ENCODE measurements around the gene OCA2. TPM values are rescaled to one million over a fixed set of nuclear protein-coding genes. Genes with fewer than 3 reads are reported as not detected.

The OCA2 gene
- polyA plus RNA-seq, 3 donors: 8.2 to 11.0 (median 8.5) TPM

DNA sequence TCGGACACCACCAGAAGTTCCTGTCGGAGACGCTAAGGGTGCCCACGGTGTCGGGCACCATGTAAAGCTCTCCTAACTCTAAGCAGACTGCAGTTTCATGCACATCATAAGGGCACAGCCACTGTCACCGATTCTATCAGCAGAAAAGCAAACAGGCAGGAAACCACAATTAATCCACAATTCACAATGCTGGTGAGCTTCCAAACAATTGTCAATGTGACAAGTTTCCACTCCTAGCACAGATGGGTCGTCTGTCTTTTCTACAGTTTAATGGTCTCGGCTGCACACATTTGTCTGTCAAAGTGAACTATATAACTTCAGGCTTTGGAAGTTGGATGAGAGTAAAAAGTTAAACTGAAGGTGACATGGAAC is 8.8 kb upstream of the OCA2 start:
- no peak for DNase-seq (ENCODE audit: extremely low read depth in 1 of 11, low read depth in 9 of 11, low spot score in 4 of 11)

DNA sequence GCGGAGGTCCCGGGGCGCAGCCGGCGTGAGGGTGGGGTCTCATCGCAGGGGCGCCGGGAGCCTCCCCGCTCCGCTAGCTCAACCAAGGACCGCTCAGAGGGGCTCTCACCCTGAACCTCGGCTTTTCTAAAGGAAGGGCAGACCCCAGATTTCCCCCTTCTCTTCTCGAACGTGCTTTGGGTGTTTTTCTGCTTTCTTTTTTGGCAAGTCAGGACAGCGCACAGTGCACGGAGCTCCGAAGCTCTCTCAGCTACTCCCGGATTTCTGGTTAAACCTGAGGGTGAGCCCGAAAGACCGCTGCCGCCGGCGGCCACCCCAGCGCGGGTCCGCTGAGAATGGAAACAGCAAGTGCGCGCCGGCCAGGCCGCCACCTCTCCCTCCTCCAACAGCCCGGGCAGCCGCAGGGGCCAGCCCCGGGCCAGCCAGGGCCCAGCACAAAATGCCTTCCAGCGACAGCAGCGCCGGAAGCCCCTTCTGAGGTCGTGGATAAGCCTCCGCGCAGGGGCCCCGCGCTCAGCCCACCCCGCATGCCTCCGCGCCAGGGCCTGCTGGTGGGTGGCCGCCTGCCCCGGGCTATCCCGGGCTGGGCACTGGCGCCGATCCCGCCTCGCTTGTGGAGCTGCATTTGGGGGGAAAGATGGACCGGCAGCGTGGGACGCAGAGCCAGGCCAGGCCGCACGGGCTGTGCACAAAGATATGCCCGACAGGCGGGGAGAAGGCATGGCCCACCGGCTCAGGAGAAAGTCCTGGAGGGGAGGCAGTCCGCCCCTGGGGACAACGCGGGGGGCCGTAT is 8.2 kb upstream of the OCA2 start:
- no peak for DNase-seq (ENCODE audit: extremely low read depth in 1 of 11, low read depth in 9 of 11, low spot score in 4 of 11)

DNA sequence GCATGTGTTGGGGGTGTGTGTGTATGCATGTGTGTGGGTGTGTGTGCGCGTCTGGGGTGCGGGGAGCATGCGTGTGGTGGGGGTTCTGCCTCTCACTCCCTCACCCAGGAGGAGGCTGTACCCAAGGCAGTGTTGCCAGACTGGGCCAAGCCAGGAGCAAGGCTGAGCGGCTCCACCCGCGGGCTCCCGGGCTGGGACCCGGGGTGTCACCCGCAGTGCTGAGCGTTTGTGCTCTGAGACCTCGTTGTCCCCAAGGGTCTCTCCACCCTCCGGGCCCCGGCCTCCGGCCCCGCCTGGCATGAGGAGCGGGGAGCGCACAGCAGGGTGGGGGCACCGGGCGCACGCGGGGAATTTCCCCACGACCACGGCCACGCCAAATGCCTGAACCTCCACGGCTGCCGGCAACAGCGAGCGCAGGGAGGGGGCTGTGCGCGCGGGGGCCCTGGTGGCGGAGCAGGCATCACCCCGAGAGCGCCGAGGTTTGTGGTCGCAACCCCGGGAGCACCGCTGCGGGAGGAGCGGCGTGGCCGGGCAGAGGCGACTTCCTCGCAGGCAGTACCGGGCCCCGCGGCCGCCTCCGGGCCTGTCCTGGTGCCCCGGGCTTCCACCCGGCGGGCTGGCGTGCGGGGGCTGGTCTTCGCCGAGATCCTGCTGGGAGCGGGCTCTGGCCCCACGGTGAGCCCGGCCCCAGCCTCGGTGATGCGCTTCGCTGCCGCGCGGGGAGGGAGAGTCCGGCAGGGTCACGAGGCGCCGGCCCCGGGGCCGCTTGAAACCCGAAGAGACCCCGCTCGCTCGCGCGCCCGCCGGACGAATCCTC is 7.4 kb upstream of the OCA2 start:
- no peak for DNase-seq (ENCODE audit: extremely low read depth in 1 of 11, low read depth in 9 of 11, low spot score in 4 of 11)

DNA sequence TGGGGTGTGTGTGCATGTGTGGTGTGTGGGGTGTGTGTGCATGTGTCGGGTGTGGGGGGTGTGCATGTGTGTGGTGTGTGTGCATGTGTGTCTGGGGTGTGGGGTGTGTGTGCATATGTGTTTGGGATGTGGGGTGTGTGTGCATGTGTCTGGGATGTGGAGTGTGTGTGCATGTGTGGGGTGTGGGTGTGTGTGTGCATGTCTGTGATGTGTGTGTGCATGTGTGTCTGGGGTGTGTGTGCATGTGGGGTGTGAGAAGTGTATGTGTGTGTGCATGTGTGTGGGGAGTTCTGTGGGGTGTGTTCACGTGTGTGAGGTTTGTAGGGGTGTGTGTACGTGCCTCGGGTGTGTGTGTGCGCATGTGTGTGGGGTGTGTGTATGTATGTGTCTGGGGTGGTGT is 6.7 kb upstream of the OCA2 start:
- no peak for DNase-seq (ENCODE audit: extremely low read depth in 1 of 11, low read depth in 9 of 11, low spot score in 4 of 11)

DNA sequence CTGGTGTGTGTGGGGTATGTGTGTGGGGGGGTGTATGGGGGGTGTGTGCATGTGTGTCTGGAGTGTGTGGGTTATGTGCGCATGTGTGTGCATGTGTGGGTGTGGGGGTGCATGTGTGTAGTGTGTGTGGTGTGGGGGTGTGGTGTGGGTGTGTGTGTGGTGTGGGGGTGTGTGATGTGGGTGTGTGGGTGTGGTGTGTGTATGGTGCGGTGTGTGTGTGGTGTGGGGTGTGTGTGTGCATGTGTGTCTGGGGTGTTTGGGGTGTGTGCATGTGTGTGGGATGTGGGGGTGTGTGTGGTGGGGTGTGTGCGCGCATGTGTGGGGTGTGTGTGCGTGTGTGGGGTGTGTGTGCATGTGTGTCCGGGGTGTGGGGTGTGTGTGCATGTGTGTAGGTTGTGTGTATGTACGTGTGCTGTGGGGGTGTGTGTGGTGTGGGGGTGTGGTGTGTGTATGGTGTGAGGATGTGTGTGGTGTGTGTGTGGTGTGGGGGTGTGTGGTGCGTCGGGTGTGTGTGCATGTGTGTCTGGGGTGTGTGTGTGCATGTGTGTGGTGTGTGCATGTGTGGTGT is 6.2 kb upstream of the OCA2 start:
- no peak for DNase-seq (ENCODE audit: extremely low read depth in 1 of 11, low read depth in 9 of 11, low spot score in 4 of 11)

DNA sequence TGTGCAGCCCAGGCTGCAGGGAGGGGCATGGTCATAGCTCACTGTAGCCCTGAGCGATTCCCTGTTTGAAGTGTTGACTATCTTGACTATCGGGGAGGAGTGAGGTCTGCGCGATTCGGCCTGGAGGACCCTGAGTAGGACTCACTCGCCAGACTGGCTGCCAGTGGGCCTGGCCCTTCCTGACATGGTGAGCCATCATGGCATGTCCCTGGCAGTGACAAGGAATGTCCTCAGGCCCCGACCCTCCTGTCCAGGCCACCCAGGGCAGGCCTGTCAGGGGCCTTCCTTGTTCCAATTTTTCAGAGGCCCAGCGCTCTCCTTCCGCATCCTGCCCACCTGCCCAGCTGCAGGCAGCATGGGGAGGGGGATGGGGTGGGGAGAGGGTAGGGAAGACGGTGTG is 5.2 kb upstream of the OCA2 start:
- no peak for DNase-seq (ENCODE audit: extremely low read depth in 1 of 11, low read depth in 9 of 11, low spot score in 4 of 11)

DNA sequence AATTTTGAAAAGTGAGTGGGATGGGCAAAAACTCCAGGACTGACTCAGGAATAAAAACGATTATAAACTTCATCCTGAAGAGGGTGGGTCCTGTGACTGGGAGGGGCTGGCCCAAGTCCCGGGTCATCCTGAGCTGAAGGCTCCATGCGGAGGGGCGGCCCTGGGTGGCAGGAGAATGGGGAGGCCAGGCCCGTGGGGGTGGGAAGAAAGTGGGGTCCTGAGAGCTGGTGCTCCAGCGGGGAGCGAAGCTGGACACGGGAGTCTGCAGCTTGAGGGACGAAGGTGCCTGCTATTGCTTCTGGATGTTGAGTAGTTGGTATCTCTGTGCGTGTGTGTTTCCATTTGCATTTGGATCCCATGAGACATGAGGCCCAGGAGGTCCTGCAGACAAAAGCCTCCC is 4.7 kb upstream of the OCA2 start:
- no peak for DNase-seq (ENCODE audit: extremely low read depth in 1 of 11, low read depth in 9 of 11, low spot score in 4 of 11)

DNA sequence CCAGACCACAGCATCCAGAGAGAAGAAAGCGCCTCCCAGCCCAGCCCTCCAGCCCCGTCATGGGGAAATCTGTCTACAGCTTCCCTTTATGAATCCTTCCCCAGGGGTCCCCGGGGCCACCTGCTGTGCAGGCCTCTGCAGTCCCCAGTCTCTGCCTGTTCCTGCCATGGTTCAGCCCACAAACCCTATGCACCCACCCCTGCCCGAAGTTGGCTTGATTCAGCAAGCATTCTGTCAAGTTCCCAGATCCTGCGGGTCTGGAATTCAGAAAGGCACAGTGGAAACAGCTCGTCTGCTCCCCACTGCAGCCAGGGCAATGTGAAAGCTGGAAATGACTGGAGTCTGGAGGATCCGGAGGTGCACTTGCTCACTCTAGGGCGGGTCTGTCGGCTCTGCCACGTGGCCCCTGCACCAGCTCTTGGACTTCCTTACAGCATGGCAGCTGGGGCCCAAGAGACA is 2.9 kb upstream of the OCA2 start:
- DNase-seq (ENCODE audit: extremely low read depth in 1 of 11, low read depth in 9 of 11, low spot score in 4 of 11): no peak

DNA sequence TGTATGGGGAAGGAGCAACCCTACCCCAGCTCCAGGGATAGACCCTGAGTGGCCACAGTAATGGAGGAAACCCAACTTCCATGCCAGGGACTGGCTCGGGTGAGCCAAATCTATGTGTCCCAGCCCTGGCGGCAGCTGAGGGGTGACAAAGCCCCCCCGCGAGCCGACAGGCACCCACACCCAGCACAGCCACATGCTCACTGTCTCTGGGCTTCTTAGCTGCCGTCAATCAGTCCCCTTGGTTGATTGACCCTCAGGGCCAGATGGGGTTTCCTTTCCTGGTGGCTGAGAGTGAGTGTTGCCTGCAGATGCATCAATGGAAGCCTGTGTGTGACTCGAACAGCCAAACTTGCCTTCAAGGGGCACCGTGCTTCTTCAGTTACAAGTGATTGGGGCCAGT is 2.1 kb upstream of the OCA2 start:
- DNase-seq (ENCODE audit: extremely low read depth in 1 of 11, low read depth in 9 of 11, low spot score in 4 of 11): no peak

DNA sequence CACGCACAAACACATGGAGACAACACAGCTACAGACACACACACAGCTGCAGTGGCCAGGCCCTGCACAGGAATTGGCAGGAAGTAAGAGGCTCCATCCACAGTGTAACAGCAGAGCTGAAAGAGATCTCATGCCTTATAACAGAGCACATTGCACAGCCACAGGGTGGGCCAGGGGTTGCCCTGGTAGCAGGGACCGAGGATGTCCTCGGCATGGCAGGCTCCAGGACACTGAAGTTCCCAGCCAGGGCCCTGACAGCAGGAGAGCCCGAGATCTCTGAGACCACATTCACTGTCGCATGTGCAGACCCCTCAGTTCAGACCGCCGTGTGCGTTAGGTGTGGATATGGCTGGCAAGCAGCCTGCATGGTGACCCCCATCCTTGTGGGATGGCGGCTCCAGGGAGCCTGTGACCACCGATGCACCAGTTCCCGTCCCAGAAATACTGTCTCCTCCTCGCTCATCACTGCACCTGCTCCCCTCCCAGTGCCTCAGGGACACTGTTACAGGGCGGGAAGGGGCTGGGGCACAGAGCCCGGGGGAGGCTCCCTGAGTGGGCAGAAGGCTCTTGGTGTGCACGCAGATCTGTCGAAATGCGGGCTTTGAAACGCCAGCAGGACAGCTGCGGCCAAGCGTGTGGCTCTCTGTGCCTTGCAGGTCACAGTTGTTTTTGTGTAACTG is 1.5 kb upstream of the OCA2 start:
- DNase-seq (ENCODE audit: extremely low read depth in 1 of 11, low read depth in 9 of 11, low spot score in 4 of 11): no peak

DNA sequence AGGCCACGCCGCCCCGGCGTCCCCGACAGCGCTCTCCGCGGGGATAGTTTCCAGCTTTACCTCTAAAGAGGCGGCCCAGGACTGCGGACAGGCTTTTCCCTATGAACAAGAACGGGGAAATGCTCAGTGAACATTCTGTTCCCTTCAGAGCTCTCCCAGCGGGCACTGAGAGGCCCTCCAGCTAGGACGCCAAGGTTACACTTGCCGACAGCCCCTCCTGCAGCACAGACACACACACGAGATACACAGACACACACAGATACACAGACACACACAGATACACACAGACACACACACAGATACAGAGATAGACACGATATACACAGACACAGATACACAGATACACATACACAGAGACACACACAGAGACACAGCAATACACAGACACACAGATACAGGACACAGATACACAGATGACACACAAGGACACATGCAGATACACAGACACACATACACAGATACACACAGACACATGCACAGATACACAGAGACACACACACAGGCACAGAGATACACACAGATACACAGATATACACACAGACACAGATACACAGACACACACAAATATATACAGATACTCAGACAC is 533 bp upstream of the OCA2 start:
- no peak for DNase-seq (ENCODE audit: extremely low read depth in 1 of 11, low read depth in 9 of 11, low spot score in 4 of 11)

DNA sequence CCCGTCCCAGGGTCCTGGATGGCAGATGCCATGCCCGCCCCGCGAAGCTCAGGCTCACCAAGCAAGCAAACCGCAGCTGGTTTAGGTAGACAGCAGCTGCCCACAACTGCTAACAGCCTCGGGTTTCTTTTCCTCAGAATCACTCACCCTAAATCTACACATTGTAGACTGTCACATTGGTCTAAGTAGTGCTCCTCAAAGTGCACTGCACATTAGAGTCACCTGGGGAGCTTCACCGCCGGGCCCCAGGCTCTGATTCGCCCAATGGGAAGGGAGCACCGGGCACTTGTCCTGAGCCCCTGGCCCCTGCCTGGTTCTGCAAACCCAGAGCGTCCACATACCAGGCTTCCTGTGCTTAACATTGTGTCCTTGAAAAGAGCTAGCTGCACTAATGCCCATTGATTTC is 752 bp downstream of the OCA2 start:
- no peak for DNase-seq (ENCODE audit: extremely low read depth in 1 of 11, low read depth in 9 of 11, low spot score in 4 of 11)

DNA sequence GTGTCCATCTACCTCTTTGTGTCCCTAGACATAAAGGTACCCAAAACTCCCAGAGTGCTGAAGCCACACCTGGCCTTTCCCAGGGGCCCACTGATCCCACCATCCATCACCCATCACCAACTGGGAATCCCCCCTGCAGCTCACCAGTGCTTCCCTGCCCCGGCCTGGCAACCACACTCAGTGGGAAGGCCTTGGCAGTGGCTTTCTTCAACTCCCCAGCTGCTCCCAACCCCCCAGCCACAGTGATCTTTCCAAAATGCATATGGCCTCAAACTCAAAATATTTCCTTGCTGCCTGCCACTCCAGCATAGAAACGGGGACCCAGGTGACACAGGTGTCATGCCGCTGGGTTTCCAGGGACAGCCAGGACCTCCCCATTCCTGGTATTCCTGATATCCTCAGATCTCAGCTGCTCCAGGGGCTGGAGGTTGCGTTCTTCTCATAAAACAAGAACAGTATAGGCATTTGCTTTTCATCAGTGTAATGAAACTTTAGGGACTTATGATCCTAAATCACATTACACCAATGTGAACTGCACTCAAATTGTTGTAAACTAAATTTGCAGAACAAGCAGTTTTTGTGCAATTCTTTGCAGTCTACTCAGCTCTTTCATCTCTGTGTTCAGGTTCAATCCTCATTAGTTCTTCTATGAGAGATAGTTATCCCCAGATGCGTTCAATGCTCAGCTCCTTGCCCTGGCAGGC is 1.3 kb downstream of the OCA2 start:
- no peak for DNase-seq (ENCODE audit: extremely low read depth in 1 of 11, low read depth in 9 of 11, low spot score in 4 of 11)

DNA sequence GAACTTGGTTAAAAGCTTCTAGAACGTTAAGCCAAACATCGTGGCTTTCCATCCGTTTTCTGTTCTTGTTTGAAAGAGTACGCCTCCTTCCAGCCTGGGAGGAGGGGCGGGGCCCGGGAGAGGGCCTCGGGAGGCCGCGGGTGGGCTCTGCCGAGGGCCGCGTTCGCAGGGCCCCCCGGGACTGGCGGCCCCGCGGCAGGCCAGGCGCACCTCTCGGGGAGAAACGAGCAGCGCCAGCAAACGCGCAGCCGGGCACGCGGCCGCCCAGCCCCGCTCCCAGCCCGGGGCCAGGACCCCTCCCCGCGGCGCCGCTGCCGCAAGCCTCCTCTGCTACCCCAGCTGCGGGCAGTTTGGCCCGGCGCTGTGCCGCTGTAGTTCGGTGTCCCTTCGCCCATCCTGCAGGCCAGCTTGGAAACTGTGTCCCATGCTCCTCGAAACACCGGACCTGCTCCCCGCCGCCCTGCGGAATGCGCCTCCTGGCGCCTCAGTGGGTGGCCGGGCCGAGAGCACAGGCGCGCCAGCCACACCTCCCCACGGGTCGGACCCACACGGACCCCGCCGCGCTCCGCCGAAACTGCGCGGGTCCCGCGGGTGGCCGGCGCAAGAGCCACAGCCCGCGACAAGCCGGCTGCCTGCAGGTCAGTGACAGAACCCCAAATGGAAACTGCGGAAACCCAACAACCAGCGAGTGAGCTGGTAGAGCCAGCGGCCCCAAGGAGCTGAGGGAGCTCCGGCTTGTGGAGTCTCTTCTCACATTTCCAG is 2.3 kb downstream of the OCA2 start:
- DNase-seq (ENCODE audit: extremely low read depth in 1 of 11, low read depth in 9 of 11, low spot score in 4 of 11): no peak

DNA sequence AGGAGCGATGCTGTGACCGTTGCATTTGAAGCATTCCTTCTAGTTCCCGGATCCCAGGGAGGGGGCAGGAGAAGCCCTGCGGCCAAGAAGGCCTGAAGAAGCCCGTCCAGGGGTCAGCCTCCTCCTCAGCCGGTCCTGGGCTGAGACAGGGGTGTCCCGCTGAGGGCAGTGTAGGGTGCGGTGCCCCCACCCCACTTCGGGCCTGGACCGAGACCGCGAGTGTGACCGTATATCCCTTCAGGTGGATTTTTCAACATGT is 2.8 kb downstream of the OCA2 start:
- DNase-seq (ENCODE audit: extremely low read depth in 1 of 11, low read depth in 9 of 11, low spot score in 4 of 11): no peak

DNA sequence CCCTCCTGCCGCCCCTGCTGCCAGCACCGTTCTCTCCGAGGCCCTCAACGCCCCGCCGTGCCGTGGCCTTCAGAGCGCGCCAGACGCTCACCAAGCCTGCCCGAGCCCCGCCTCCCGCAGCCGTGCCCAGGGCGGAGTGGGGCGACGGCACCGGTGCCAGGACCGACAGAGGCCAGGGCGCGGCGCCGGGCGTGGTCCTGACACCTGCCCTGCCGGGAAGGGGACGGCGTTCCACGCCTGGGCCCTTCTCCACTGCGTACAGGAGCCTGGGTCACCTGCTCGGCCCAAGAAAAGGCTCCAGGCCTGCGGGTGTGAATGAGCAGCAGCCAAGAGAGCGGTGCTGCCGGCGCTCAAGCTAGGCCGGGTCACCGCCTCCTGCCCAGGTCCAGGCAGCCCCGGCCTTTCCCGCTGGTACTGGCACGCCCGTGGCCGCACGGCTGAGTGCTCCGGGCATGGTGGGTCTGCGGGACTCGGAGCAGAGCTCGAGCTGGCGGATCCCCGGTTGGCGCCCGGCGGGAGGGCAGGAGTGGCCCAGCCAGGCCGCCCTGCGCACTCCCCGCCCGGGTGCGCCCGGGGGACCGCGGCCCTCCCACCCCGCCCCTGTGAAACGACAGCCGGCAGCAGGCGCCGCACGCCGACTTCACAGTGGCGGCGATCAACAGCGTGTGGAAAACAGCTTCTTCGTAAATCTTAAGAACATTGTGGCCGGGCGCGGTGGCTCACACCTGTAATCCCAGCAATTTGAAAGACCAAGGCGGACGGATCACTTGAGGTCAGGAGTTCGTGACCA is 4.2 kb downstream of the OCA2 start:
- no peak for DNase-seq (ENCODE audit: extremely low read depth in 1 of 11, low read depth in 9 of 11, low spot score in 4 of 11)

DNA sequence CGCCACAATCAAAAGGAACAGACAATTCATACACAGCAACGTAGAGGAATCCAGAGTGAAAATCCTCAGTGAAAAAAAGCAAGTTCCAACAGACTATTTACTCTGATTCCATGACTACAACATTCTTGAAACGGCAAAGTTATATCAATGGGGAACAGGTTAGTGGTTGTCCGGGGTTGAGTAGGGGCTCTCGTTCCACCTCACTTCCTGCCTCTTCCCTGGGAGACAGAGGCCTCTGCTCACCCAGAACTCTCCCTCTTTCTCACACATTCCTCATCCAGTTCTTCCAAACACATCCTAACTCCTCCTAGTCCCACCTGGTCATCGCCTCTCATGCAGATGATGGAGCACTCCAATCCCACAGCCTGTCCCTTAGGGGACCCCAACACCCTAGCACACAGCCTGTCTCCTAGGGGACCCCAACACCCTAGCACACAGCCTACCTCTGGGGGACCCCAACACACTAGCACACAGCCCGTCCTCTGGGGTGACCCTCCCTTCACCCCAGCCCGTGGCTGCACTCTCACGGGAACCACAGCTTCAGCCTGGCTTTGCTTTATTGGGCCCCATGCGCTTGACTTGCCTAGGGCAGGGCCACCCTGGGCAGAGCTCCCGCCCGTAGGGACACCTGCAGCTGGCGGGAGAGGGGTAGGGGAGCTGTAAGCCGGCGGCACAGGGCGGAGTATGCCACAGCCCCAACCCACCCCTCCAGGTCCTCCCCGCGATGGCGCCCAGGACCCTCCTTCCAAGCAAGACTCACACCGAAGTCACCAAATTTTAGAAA is 5.2 kb downstream of the OCA2 start:
- DNase-seq (ENCODE audit: extremely low read depth in 1 of 11, low read depth in 9 of 11, low spot score in 4 of 11): no peak

All from renal cortex interstitium (tissue), 11 donors.